Measurements from ENCODE around the gene PRDM16.

DNA sequence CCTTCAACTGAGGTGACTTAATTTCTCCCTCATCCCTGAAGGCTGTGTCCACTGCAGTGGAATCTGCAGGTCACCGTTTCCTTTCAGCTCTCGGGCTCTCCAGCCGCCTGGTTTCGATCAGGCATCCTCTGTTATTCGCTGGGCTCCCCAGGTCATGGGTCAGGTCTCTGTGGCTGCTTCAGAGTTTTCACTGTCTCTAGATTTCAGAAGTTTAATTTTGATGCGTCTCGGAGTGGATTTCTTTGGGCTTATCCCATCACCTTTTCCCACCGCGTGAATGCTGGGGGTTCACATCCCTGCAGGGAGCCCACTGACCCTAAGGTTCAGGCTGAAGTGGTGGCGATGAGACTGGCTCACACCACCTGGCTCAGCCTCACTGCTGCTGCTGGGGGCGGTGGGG, 44.4 kb upstream of the PRDM16 start:
- TF ChIP-seq, protein P1, sequence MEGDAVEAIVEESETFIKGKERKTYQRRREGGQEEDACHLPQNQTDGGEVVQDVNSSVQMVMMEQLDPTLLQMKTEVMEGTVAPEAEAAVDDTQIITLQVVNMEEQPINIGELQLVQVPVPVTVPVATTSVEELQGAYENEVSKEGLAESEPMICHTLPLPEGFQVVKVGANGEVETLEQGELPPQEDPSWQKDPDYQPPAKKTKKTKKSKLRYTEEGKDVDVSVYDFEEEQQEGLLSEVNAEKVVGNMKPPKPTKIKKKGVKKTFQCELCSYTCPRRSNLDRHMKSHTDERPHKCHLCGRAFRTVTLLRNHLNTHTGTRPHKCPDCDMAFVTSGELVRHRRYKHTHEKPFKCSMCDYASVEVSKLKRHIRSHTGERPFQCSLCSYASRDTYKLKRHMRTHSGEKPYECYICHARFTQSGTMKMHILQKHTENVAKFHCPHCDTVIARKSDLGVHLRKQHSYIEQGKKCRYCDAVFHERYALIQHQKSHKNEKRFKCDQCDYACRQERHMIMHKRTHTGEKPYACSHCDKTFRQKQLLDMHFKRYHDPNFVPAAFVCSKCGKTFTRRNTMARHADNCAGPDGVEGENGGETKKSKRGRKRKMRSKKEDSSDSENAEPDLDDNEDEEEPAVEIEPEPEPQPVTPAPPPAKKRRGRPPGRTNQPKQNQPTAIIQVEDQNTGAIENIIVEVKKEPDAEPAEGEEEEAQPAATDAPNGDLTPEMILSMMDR (conservative IDR thresholded peaks at IDR 0.05) = no peak
- TF ChIP-seq ZFX (IDR thresholded peaks at IDR 0.05) = no peak

Data from C4-2B (cell line).